ENCODE data around the gene CCDC92. TPM values are rescaled to one million over a fixed set of nuclear protein-coding genes. Genes with fewer than 3 reads are reported as not detected.

The CCDC92 gene, protein sequence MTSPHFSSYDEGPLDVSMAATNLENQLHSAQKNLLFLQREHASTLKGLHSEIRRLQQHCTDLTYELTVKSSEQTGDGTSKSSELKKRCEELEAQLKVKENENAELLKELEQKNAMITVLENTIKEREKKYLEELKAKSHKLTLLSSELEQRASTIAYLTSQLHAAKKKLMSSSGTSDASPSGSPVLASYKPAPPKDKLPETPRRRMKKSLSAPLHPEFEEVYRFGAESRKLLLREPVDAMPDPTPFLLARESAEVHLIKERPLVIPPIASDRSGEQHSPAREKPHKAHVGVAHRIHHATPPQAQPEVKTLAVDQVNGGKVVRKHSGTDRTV
- 10 to 100 TPM; 13.9 to 51.0 (median 35.2) TPM for total RNA-seq
- polyA plus RNA-seq, result 10 to 100 TPM; 21.9 to 34.6 TPM
- long read RNA-seq, donor 1, full-length matches to known transcripts, result 25 of 61 reads
- long read RNA-seq, donor 1, partial matches to known transcripts, result 4 of 61 reads
- long read RNA-seq, donor 1, other reads (novel, unspliced or antisense), result 32 of 61 reads
- long read RNA-seq, donor 2, full-length matches to known transcripts, result 26 of 87 reads
- long read RNA-seq, donor 2, partial matches to known transcripts, result 18 of 87 reads
- long read RNA-seq, donor 2, other reads (novel, unspliced or antisense), result 43 of 87 reads
- long read RNA-seq, donor 3, full-length matches to known transcripts, result 73 of 104 reads
- long read RNA-seq, donor 3, partial matches to known transcripts, result 0 of 104 reads
- long read RNA-seq, donor 3, other reads (novel, unspliced or antisense), result 31 of 104 reads

DNA sequence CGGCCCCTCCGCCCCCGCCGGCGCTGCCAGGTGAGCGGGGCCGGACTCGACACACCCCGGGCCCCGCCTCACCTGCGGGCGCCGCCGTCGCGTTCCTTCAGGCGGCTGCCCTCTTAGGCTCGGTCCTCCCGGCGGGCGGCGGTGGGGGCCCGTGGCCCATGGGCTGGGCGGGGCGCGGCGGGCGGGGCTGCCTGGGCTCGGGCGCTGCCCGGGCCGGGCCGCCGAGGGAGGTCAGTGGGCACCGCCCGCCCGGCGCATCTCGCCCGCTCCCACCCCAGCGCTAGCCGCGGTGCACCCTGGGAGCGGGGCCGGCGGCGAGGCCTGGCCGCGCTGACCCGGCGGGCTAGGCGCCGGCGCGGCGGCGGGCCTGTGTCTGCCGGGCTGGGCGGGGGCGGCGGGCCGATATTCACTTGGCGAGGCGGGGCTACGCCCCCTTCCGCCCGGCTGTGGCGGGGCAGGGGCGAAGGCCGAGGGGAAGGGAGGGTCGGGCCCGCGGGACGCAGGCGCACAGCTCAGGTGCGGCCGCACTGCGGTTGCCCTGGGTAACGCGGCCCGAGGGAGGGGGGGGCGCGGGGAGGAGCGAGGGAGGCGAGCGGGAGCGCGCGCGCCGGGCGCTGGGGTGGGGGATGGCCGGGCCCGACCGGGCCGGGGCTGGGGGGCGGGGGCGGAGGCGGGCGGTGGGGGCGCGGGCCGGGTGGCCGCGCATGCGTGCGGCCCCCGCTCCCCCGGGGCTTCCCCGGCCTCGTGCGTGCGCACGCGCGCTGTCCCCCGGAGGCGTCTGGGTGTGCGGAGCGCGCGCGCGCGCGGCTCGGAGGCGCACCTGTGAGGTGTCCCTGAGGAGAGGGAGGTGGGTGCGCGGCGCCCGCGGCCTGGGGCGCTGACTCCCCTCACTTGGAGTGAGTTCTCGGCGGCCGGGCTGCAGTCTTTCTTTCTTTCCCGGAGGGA, at the start of gene CCDC92, which contains the start of gene ZNF664:
Gene CCDC92, minus strand, starts transcription at position 375 of the 945 bp plus-strand sequence. CDS start 28,526 bp downstream, outside the sequence.
Gene ZNF664, plus strand, starts transcription at position 759 of the 945 bp plus-strand sequence. CDS start 38,930 bp downstream, outside the sequence.
- DNase-seq, result peak; percentile 93 to 96 (median 96)
- 1% methylated on average over 39 to 130 of the region's 138 CpGs for WGBS, 3 donors
- intact Hi-C loops (cut with DNase I), result no loop called here

DNA sequence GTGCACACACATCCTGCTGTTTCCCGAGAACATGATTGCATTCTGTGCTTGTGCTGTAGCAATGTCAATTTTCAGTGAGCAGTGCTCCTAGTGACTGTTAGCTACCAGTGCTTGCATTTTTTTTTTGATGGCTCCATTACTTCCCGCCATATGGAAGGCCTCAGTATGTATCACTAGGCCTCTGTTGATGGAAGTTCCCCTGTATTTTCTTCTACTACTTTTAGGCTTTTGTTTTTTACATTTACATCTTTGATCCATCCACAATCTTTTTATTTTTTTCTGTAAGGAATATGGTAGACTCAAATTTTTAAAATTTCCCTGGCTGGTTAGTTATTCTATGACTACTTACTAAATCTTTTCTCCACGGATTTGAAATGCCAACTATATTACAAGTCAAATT, 49.5 kb upstream of the CCDC92 start:
- H3K27me3 ChIP-seq, result no peaks in the 10 kb centered on the region
- DNase-seq, result no peak
- H3K9me3 ChIP-seq, result no peaks in the 10 kb centered on the region
- WGBS, 3 donors, result 91 to 94% (median 92%) methylated on average over 3 of the region's 3 CpGs
- no peak overlapping the region for H3K27ac ChIP-seq
- intact Hi-C loops (cut with DNase I), result loop anchor here in 1 of 4 donors (10.0 kb wide), 1 partner anchor 117 kb away; no protein-coding TSS in a partner anchor
- TF ChIP-seq EP300 (IDR thresholded peaks at IDR 0.05) (no peak), POLR2A (IDR thresholded peaks at IDR 0.05) (no peak)
- TF ChIP-seq, protein P1, sequence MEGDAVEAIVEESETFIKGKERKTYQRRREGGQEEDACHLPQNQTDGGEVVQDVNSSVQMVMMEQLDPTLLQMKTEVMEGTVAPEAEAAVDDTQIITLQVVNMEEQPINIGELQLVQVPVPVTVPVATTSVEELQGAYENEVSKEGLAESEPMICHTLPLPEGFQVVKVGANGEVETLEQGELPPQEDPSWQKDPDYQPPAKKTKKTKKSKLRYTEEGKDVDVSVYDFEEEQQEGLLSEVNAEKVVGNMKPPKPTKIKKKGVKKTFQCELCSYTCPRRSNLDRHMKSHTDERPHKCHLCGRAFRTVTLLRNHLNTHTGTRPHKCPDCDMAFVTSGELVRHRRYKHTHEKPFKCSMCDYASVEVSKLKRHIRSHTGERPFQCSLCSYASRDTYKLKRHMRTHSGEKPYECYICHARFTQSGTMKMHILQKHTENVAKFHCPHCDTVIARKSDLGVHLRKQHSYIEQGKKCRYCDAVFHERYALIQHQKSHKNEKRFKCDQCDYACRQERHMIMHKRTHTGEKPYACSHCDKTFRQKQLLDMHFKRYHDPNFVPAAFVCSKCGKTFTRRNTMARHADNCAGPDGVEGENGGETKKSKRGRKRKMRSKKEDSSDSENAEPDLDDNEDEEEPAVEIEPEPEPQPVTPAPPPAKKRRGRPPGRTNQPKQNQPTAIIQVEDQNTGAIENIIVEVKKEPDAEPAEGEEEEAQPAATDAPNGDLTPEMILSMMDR (IDR thresholded peaks at IDR 0.05), result no peak
- H3K4me3 ChIP-seq, result no peak overlapping the region
- no peaks in the 10 kb centered on the region for H3K36me3 ChIP-seq
- peaks cover 4% of the 10 kb centered on the region for H3K4me1 ChIP-seq (ENCODE audit: insufficient read depth)

More for the DNA sequence above, at the start of gene CCDC92, which contains the start of gene ZNF664:
- Histone ChIP-seq H3K9me3 (no peaks in the 10 kb centered on the region), H3K4me3 (peak within 1 kb of the TSS; percentile 84), H3K27ac (peak within 1 kb of the TSS; percentile 96 to 98), H3K36me3 (no peaks in the 10 kb centered on the region), H3K4me1 (ENCODE audit: insufficient read depth) (no peaks in the 10 kb centered on the region), H3K27me3 (no peaks in the 10 kb centered on the region)
- TF ChIP-seq POLR2A (IDR thresholded peaks at IDR 0.05) (peak; percentile 39), EP300 (IDR thresholded peaks at IDR 0.05) (no peak)
- TF ChIP-seq, protein P1 (IDR thresholded peaks at IDR 0.05), result peak in 2 of 3 donors; percentile 34 to 41

DNA sequence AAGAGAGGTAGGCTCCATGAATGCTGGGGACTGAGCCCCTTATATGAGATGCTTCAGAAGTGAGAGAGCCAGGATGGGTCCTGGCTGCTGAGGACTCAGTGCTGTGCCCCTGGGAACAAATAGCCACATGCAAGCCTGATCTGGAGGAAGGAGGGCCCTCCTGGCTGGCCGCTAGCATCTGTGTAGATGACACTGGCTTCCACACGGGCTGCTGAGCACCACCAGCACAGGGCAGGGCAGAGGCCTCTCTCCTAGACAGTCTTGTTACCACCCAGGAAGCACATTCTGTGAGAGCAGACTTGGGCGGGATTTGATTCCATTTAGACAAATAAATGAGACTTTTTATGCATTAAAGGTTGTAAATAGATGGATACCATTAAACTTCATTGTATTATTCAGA, 48.4 kb upstream of the CCDC92 start:
- no peak overlapping the region for H3K27ac ChIP-seq
- TF ChIP-seq EP300 (IDR thresholded peaks at IDR 0.05) (no peak), POLR2A (IDR thresholded peaks at IDR 0.05) (no peak)
- TF ChIP-seq, protein P1 (IDR thresholded peaks at IDR 0.05), result no peak
- DNase-seq, result no peak
- H3K36me3 ChIP-seq, result no peaks in the 10 kb centered on the region
- H3K9me3 ChIP-seq, result no peaks in the 10 kb centered on the region
- WGBS, 3 donors, result 69 to 80% (median 79%) methylated on average over 3 of the region's 3 CpGs
- peaks cover 4% of the 10 kb centered on the region for H3K4me1 ChIP-seq (ENCODE audit: insufficient read depth)
- H3K4me3 ChIP-seq, result no peak overlapping the region
- intact Hi-C loops (cut with DNase I), result loop anchor here in 1 of 4 donors (10.0 kb wide), 1 partner anchor 116 kb away; no protein-coding TSS in a partner anchor
- no peaks in the 10 kb centered on the region for H3K27me3 ChIP-seq
